Measurements from ENCODE around the gene MRPL58.
"Not testable (repeated sequence)": the region's sequence is repeated elsewhere in the genome, so short reads cannot be mapped to it uniquely, and the experiment has no call there.

MRPL58 gene

GRCh38 chr17:75024686-75025397 is 12.4 kb downstream of the MRPL58 start:
- H3K27me3 ChIP-seq (ENCODE audit: low read length): no peaks in the 10 kb centered on the region
- H3K4me2 ChIP-seq (ENCODE audit: low read depth, low read length, poor library complexity, severe bottlenecking): no peak overlapping the region
- H3K27ac ChIP-seq (ENCODE audit: low read depth, low read length): no peak overlapping the region
- peaks cover 4% of the 10 kb centered on the region; the same call in 1 of the 2 replicates for H3K36me3 ChIP-seq (ENCODE audit: low read length)
- no peak overlapping the region for H3K9ac ChIP-seq (ENCODE audit: low read length)
- H3F3A ChIP-seq (ENCODE audit: insufficient read depth): no peaks in the 10 kb centered on the region
- H3K79me2 ChIP-seq (ENCODE audit: insufficient read depth, low read length): no peaks in the 10 kb centered on the region
- H2AFZ ChIP-seq (ENCODE audit: low read depth, low read length, severe bottlenecking): no peak overlapping the region
- no peaks in the 10 kb centered on the region for H4K20me1 ChIP-seq (ENCODE audit: low read depth, low read length)
- no peaks in the 10 kb centered on the region for H3K9me2 ChIP-seq (replicated peaks; ENCODE audit: insufficient read depth, low read length)
- H3K9me3 ChIP-seq (ENCODE audit: insufficient read depth, low read length): no peaks in the 10 kb centered on the region
- H3K4me3 ChIP-seq (ENCODE audit: insufficient read depth, low read length, poor library complexity, severe bottlenecking): no peak overlapping the region
- TF ChIP-seq, protein P1, sequence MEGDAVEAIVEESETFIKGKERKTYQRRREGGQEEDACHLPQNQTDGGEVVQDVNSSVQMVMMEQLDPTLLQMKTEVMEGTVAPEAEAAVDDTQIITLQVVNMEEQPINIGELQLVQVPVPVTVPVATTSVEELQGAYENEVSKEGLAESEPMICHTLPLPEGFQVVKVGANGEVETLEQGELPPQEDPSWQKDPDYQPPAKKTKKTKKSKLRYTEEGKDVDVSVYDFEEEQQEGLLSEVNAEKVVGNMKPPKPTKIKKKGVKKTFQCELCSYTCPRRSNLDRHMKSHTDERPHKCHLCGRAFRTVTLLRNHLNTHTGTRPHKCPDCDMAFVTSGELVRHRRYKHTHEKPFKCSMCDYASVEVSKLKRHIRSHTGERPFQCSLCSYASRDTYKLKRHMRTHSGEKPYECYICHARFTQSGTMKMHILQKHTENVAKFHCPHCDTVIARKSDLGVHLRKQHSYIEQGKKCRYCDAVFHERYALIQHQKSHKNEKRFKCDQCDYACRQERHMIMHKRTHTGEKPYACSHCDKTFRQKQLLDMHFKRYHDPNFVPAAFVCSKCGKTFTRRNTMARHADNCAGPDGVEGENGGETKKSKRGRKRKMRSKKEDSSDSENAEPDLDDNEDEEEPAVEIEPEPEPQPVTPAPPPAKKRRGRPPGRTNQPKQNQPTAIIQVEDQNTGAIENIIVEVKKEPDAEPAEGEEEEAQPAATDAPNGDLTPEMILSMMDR (IDR thresholded peaks at IDR 0.05; ENCODE audit: insufficient read depth, low read length, poor library complexity, severe bottlenecking): no peak
- TF ChIP-seq EZH2phosphoT487 (conservative IDR thresholded peaks at IDR 0.05; ENCODE audit: low read length): no peak

DNA sequence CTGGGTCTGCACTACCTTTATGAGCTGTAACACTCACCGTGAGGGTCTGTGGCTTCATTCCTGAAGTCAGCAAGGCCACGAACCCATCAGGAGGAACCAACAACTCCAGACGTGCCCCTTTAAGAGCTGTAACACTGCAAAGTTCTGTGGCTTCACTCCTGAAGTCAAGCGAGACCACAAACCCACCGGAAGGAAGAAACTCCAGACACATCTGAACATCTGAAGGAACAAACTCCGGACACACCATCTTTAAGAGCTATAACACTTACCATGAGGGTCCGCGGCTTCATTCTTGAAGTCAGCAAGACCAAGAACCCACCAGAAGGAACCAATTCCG is 12.9 kb downstream of the MRPL58 start:
- H3K9ac ChIP-seq (ENCODE audit: low read length); H3K36me3 ChIP-seq (ENCODE audit: low read length); H3K4me3 ChIP-seq (ENCODE audit: insufficient read depth, low read length, poor library complexity, severe bottlenecking); H3K27ac ChIP-seq (ENCODE audit: low read depth, low read length); H2AFZ ChIP-seq (ENCODE audit: low read depth, low read length, severe bottlenecking); H3K9me2 ChIP-seq (replicated peaks; ENCODE audit: insufficient read depth, low read length); H3K79me2 ChIP-seq (ENCODE audit: insufficient read depth, low read length); H4K20me1 ChIP-seq (ENCODE audit: low read depth, low read length); H3K9me3 ChIP-seq (ENCODE audit: insufficient read depth, low read length); H3F3A ChIP-seq (ENCODE audit: insufficient read depth); H3K27me3 ChIP-seq (ENCODE audit: low read length); H3K4me2 ChIP-seq (ENCODE audit: low read depth, low read length, poor library complexity, severe bottlenecking): not testable (repeated sequence)

DNA sequence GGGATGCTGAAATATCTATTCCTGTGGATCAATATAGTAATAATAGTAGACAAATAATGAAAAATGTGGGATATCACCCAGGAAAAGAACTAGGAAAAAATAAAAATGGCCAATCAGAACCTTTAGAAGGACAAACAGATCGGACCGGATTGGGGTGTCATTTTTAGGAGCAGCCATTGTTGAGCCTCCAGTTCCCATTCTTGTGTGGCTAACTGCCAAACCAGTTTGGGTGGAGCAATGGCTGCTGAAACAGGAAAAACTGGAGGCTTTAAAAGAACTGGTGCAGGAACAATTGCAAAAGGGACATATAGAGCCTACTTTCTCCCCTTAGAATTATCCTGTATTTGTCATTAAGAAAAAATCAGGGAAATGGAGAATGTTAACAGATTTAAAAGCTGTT is 14.2 kb downstream of the MRPL58 start:
- H3K9me3 ChIP-seq (ENCODE audit: insufficient read depth, low read length); H3K9me2 ChIP-seq (replicated peaks; ENCODE audit: insufficient read depth, low read length); H3K9ac ChIP-seq (ENCODE audit: low read length); H3K4me3 ChIP-seq (ENCODE audit: insufficient read depth, low read length, poor library complexity, severe bottlenecking); H3K4me2 ChIP-seq (ENCODE audit: low read depth, low read length, poor library complexity, severe bottlenecking); H4K20me1 ChIP-seq (ENCODE audit: low read depth, low read length); H3K27ac ChIP-seq (ENCODE audit: low read depth, low read length); H2AFZ ChIP-seq (ENCODE audit: low read depth, low read length, severe bottlenecking); H3F3A ChIP-seq (ENCODE audit: insufficient read depth); H3K27me3 ChIP-seq (ENCODE audit: low read length); H3K36me3 ChIP-seq (ENCODE audit: low read length); H3K79me2 ChIP-seq (ENCODE audit: insufficient read depth, low read length): not testable (repeated sequence)

DNA sequence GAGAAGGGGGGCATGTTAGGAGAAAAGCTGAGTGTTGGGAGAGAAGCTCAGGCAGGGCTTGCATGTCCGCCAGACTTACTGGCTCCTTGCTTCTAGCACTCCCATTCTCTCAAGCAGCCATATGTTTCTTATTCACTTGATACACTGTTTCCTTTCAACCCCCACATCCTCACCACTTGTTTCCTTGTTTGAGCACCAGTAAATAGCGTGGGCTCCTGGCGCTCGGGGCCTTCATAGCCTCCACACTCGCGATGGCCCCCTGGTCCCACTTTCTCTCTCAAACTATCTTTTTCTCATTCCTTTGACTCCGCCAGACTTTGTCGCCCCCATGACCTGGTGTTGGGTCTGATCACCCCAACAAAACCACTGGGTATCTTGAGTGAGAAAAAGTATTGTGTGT is 17.7 kb downstream of the MRPL58 start:
- H3K9me3 ChIP-seq (ENCODE audit: insufficient read depth, low read length): no peaks in the 10 kb centered on the region
- H3K36me3 ChIP-seq (ENCODE audit: low read length): no peaks in the 10 kb centered on the region
- H3K27ac ChIP-seq (ENCODE audit: low read depth, low read length): no peak overlapping the region
- no peaks in the 10 kb centered on the region for H3K27me3 ChIP-seq (ENCODE audit: low read length)
- no peaks in the 10 kb centered on the region for H4K20me1 ChIP-seq (ENCODE audit: low read depth, low read length)
- H3K79me2 ChIP-seq (ENCODE audit: insufficient read depth, low read length): no peaks in the 10 kb centered on the region
- TF ChIP-seq EZH2phosphoT487 (conservative IDR thresholded peaks at IDR 0.05; ENCODE audit: low read length): no peak
- TF ChIP-seq, protein P1 (IDR thresholded peaks at IDR 0.05; ENCODE audit: insufficient read depth, low read length, poor library complexity, severe bottlenecking): no peak
- H3F3A ChIP-seq (ENCODE audit: insufficient read depth): no peaks in the 10 kb centered on the region
- H3K9ac ChIP-seq (ENCODE audit: low read length): no peak overlapping the region
- no peak overlapping the region for H3K4me3 ChIP-seq (ENCODE audit: insufficient read depth, low read length, poor library complexity, severe bottlenecking)
- no peaks in the 10 kb centered on the region for H3K9me2 ChIP-seq (replicated peaks; ENCODE audit: insufficient read depth, low read length)
- no peak overlapping the region for H3K4me2 ChIP-seq (ENCODE audit: low read depth, low read length, poor library complexity, severe bottlenecking)
- no peak overlapping the region for H2AFZ ChIP-seq (ENCODE audit: low read depth, low read length, severe bottlenecking)

All from SU-DHL-6 (cell line).